ENCODE results near the gene PLXDC1.
A peak's percentile ranks its signal among the peaks of the same experiment; 100 is the strongest.

The PLXDC1 gene

DNA sequence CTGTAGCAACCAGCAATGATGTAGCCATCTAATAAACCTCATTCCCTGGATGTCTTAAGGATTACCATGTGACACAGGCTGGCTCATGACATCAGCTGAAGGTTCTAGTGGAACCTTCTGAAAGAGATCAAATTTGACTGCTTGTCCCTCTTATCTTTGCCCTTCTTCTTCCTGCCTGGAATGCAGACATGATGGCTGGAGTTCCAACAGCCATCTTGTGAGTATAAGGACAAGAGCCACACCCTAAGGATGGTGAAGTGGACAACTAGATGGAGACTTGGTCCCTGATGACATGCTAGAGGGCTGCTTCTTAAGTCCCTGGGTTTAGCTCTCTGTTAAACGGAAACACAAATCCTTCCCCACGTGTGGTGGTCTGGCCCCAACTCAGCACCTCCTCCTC, 37.6 kb downstream of the PLXDC1 start:
- Mint-ChIP-seq H3K9me3 (no peaks in the 10 kb centered on the region), H3K36me3 (ENCODE audit: low read depth) (no peaks in the 10 kb centered on the region), H3K27ac (no peak overlapping the region), H3K27me3 (no peaks in the 10 kb centered on the region), H3K4me1 (peaks cover 5% of the 10 kb centered on the region), H3K4me3 (no peak overlapping the region)
- no peak for ATAC-seq
- DNase-seq = no peak

DNA sequence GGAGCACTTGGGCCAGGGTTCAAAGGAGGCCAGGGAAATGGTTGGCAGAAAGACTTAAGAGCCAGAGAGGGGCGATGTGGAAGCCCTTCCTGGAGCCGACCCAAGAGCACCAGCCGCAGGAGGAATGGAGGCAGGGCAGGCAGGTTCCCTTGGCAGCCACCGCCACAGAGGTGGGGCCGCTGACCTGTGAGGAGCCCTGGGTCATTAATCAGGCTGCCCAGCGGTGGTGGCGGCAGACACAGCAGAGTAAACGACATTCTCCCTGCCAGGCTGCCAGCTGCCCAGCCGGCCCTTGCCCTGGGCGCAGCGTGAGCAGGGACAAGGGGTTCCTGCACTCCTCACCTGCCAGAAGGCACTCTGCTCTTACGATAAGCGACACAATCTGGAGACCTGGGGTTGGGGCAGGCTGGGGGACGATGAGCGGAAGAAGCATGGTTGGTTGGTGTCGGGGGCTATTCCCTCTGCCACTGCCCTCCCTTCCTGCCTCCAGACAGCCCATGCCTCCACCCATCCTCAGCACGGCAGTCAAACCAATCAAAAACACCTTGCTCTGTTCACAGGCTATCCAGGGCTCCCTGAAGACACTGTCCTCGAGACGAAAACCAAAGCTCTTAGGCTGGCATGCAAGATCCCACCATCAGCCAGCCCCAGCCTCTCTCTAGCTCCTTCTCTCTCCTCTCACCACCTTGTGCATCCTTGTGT, 40.9 kb downstream of the PLXDC1 start:
- DNase-seq (no peak), ATAC-seq (no peak)
- Mint-ChIP-seq H3K27me3 (no peaks in the 10 kb centered on the region), H3K4me3 (no peak overlapping the region), H3K4me1 (no peaks in the 10 kb centered on the region), H3K9me3 (no peaks in the 10 kb centered on the region), H3K36me3 (ENCODE audit: low read depth) (no peaks in the 10 kb centered on the region), H3K27ac (no peak overlapping the region)

DNA sequence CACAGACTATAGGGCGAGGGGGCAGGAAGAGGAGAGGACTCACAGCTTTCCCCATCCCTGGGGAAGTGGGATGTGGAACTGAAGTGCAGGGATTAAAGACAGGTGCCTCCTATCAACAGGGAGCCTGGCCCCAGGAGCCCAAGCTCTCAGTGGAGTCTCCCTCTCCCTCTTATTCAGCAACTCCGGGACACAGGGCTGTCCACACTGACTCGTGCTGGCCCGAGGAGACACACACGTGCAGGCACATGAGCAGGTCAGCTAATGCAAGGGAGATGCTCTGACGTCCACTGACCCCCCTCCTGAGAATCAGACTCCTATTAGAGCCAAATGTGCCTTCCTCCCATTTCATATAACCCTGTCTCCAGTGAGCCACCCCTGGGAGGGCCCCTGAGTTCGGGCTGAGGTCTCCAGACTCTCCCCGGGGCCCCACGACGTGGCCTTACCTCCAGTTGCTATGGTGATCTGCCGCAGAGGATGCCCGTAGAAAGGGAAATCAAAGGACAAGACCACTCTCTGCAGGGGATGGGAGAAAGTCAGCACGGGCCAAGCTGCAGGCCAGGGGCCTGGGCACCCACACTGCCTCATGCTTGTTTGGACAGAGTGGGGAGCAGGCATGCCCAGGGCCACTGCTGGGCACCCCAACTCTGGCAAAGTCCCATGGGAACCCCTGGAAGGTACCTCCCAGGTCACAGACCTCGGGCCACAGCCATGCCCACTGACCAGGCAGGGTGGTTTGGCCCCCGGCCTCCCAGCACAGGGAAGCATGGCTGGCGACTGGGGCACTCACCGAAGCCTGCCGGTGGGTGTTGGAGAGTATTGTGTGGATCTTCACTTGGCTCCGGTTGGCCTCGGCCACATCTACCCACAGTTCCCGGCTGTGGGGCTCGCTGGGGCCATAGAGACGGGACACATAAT, 42.7 kb downstream of the PLXDC1 start:
- Mint-ChIP-seq H3K4me3 (no peak overlapping the region), H3K27ac (no peak overlapping the region), H3K27me3 (no peaks in the 10 kb centered on the region), H3K9me3 (no peaks in the 10 kb centered on the region), H3K4me1 (no peaks in the 10 kb centered on the region), H3K36me3 (ENCODE audit: low read depth) (no peaks in the 10 kb centered on the region)
- ATAC-seq = no peak
- no peak for DNase-seq

DNA sequence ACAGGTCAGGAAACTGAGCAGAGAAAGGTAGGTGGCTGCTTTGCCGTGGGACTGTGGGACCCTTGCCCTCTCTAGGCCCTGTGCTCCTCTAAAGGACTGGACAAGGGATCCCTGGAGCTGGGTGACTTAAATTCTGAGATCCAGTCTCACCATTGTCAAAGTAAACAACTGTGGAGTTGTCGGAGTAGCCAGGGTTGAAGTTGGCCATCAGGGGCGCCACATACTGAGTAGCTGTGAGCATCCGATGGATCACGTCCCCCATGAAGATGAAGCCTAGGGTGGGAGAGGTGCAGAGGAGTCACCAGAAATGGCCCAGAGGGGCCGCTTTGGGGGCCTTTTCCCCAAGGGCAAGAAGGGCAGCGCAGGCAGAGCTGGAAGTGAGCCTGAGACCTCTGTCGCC, 43.5 kb downstream of the PLXDC1 start:
- ATAC-seq (no peak), DNase-seq (no peak)
- no peak overlapping the region for H3K27ac Mint-ChIP-seq
- no peaks in the 10 kb centered on the region for H3K27me3 Mint-ChIP-seq
- no peaks in the 10 kb centered on the region for H3K4me1 Mint-ChIP-seq
- no peaks in the 10 kb centered on the region for H3K9me3 Mint-ChIP-seq
- no peak overlapping the region for H3K4me3 Mint-ChIP-seq
- H3K36me3 Mint-ChIP-seq (ENCODE audit: low read depth) = no peaks in the 10 kb centered on the region

DNA sequence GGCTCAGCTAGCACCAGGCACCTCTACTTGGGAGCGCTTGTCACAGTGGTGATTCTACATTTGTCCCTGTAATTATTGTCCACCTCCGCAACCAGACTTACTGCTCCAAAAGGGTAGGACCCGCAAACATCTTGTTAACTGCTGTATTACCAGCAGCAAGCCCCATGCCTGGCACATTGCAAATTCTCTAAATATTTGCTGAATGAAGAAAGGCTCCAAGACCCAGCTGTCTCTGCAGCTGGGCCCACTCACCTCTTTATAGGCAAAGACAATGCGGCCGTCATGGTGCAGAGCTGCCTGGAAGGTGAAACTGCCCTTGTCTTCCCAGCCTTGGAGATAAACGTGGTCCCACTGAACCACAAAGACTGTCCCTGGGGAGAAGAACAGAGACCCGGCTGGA, 44.3 kb downstream of the PLXDC1 start:
- no peak overlapping the region for H3K27ac Mint-ChIP-seq

DNA sequence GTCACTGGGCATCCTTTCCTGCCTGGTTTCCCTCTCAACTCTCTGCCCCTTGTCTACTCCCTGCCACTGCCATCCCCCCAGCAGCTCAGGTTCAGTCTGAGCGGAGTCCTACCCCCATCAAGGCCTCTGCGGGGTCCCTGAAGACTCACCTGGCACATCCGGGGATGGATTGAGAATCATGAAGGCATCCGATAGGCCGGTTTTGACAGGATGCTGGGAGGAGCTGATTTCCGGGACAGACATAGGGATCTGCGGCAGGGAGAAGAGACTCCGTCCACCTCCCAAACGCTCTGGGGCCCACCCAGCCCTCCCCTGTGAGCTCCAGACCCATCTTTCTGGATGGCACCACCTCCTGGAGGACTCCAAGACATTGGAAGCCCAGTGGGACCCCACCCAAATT, 45.7 kb downstream of the PLXDC1 start:
- no peak overlapping the region for H3K4me3 Mint-ChIP-seq
- no peaks in the 10 kb centered on the region for H3K9me3 Mint-ChIP-seq
- ATAC-seq (no peak), DNase-seq (no peak)
- no peaks in the 10 kb centered on the region for H3K36me3 Mint-ChIP-seq (ENCODE audit: low read depth)
- no peak overlapping the region for H3K27ac Mint-ChIP-seq
- H3K4me1 Mint-ChIP-seq = peaks cover 10% of the 10 kb centered on the region
- H3K27me3 Mint-ChIP-seq = no peaks in the 10 kb centered on the region

More for the DNA sequence above, 44.3 kb downstream of the PLXDC1 start:
- Mint-ChIP-seq H3K27me3 (no peaks in the 10 kb centered on the region), H3K4me1 (peaks cover 3% of the 10 kb centered on the region), H3K9me3 (no peaks in the 10 kb centered on the region), H3K4me3 (no peak overlapping the region), H3K36me3 (ENCODE audit: low read depth) (no peaks in the 10 kb centered on the region)
- no peak for ATAC-seq
- DNase-seq = no peak

DNA sequence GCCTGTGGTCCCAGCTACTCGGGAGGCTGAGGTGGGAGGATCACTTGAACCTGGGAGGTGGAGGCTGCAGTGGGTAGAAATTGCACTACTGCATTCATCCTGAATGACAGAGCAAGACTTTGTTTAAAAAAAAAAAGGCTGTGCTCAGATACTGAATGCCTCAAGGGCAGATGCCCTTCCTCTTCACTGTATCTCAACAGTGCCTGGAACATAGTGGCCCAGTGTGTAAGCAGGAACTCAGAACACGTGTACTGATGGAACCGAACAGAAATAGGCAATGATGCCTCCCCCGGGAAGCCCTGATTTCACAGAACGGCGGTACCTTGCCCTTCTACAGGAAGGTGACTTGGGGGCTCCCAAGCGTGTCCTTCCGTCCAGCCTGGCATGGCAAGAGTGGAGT, 46.8 kb downstream of the PLXDC1 start:
- Mint-ChIP-seq H3K4me1 (peaks cover 10% of the 10 kb centered on the region), H3K27ac (no peak overlapping the region), H3K4me3 (no peak overlapping the region), H3K27me3 (no peaks in the 10 kb centered on the region), H3K36me3 (ENCODE audit: low read depth) (no peaks in the 10 kb centered on the region), H3K9me3 (no peaks in the 10 kb centered on the region)
- DNase-seq (no peak), ATAC-seq (no peak)

DNA sequence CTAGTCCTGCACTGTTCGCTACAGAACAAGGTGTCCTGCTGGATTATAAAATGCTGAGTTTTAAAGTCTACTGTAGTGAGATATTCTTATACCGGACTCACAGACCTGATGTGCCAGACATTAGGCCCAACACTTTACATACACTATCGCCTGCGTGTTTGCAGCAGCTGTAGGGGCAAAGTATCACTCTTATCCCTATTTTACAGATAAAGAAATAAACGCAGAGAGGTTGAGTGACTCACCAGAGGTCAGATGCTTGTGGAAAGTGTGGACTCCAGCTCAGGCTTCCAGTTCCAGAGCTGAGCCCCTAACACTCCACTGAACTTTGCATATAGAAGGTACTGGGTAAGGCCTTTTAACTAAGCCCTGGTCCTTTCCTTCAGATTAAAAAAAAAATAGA, 47.4 kb downstream of the PLXDC1 start:
- H3K27me3 Mint-ChIP-seq = no peaks in the 10 kb centered on the region
- no peak for ATAC-seq
- peaks cover 10% of the 10 kb centered on the region for H3K4me1 Mint-ChIP-seq
- H3K36me3 Mint-ChIP-seq (ENCODE audit: low read depth) = no peaks in the 10 kb centered on the region
- H3K27ac Mint-ChIP-seq = no peak overlapping the region
- H3K4me3 Mint-ChIP-seq = no peak overlapping the region
- H3K9me3 Mint-ChIP-seq = no peaks in the 10 kb centered on the region
- DNase-seq = no peak

DNA sequence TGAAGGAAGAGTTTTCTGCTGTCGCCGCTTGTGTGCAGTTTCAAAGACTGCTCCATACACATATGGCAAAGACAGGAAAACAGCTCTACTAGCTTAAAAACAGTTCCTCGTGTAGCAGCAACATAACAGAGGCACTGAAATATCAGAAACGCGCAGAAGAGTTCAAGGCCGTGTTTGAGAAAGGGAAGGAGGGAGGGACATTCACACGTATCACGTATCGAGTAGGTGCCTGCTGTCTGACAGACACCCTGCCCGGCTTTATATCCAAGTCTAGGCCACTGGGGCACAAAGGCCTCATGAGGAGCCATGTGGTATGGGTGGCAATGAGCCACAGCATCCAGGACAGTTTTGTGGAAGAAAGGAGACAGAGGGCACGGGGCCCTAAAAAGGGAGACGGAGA, 50.3 kb downstream of the PLXDC1 start:
- DNase-seq (no peak), ATAC-seq (no peak)
- Mint-ChIP-seq H3K27me3 (no peaks in the 10 kb centered on the region), H3K4me1 (peaks cover 31% of the 10 kb centered on the region), H3K27ac (no peak overlapping the region), H3K36me3 (ENCODE audit: low read depth) (no peaks in the 10 kb centered on the region), H3K9me3 (no peaks in the 10 kb centered on the region), H3K4me3 (no peak overlapping the region)

DNA sequence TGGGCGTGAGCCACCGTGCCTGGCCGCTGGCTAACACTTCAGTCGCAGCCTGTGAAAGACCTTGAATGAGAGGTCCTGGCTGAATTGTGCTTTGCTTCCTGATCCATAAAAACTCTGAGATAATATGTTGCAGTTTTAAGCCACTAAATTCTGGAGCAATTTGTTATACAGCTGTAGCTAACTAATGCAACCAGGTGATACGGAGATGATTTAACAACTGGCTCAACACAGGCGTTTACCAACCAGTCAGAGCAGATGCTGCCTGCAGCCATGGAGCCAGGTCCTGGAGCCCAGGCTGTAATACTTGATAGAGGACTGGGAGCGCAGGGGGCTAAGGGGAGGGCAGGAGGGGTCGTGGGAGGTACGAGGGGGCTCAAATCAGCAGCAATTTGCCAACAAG, 50.9 kb downstream of the PLXDC1 start:
- no peaks in the 10 kb centered on the region for H3K27me3 Mint-ChIP-seq
- no peaks in the 10 kb centered on the region for H3K36me3 Mint-ChIP-seq (ENCODE audit: low read depth)
- DNase-seq (no peak), ATAC-seq (no peak)
- H3K4me1 Mint-ChIP-seq = peaks cover 37% of the 10 kb centered on the region
- H3K27ac Mint-ChIP-seq = no peak overlapping the region
- H3K4me3 Mint-ChIP-seq = no peak overlapping the region
- no peaks in the 10 kb centered on the region for H3K9me3 Mint-ChIP-seq

DNA sequence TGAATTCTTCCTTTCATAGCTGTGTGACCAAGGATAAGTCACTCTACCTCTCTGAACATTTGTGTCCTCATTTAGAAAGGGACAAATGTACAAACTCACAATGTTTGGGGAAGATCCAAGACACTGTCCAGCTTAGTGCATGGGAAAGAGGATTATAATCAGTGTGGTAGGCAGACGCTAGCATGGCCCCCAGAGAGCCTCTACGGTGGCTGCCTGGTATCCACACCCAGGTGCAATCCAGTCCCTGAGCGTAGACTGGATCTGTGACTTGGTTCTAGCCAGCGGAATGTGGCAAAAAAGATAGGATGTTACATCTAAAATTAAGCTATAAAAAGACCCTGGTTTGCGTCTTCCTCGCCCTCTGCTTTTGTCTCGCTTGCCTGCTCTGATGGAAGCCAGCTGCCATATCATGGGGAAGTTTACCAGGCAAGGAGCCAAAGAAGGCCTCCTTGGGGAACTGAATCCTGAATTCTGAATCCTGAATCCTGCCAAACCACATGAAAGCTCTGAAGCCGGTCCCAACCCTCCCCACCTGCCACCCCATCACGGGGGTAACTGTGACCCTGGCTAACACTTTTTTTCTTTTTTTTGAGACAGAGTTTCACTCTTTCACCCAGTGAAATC, 51.7 kb downstream of the PLXDC1 start:
- H3K27ac Mint-ChIP-seq = no peak overlapping the region
- H3K9me3 Mint-ChIP-seq = no peaks in the 10 kb centered on the region
- no peak overlapping the region for H3K4me3 Mint-ChIP-seq
- peaks cover 43% of the 10 kb centered on the region for H3K4me1 Mint-ChIP-seq
- DNase-seq = no peak
- ATAC-seq = no peak
- no peaks in the 10 kb centered on the region for H3K27me3 Mint-ChIP-seq
- no peaks in the 10 kb centered on the region for H3K36me3 Mint-ChIP-seq (ENCODE audit: low read depth)

DNA sequence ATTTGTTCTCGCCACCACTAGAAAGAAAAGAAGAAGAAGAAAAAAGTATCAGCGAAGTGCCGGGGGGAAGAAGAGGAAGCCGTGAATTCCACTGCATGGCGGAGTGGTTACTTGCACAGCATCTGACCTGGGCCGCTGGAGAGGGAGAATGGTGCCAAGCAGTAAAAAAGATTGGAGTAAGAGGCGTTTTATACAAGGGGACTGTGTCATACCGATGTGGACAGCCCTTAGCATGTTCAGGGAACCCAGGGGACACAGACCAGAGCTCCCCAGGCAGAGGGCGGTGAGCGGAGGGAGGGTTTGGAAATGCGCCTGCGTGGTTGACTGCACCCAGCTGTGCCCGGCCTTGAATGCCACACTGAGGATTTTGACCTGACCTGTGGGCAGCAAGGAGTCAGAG, 52.8 kb downstream of the PLXDC1 start:
- ATAC-seq (no peak), DNase-seq (no peak)
- Mint-ChIP-seq H3K27ac (peak overlapping the region; percentile 10), H3K4me1 (peaks cover 55% of the 10 kb centered on the region), H3K36me3 (ENCODE audit: low read depth) (no peaks in the 10 kb centered on the region), H3K27me3 (no peaks in the 10 kb centered on the region), H3K4me3 (no peak overlapping the region), H3K9me3 (no peaks in the 10 kb centered on the region)

DNA sequence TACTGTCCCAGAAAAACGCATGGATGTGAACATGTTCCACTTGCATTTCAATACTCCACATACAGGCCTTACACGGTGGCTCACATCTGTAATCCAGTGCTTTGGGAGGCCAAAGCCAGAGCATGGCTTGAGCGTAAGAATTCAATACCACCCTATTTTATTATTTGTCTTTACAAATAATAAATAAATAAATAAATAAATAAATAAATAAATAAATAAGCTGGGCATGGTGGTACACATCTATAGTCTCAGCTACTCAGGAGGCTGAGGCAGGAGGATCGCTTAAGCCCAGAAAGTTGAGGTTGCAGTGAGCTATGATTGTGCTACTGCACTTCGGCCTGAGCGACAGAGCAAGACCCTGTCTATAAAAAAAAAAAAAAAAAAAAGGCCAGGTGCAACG, 53.9 kb downstream of the PLXDC1 start:
- Mint-ChIP-seq H3K4me1 (peaks cover 62% of the 10 kb centered on the region), H3K27ac (no peak overlapping the region), H3K4me3 (no peak overlapping the region), H3K36me3 (ENCODE audit: low read depth) (no peaks in the 10 kb centered on the region), H3K9me3 (no peaks in the 10 kb centered on the region), H3K27me3 (no peaks in the 10 kb centered on the region)
- ATAC-seq (no peak), DNase-seq (no peak)

DNA sequence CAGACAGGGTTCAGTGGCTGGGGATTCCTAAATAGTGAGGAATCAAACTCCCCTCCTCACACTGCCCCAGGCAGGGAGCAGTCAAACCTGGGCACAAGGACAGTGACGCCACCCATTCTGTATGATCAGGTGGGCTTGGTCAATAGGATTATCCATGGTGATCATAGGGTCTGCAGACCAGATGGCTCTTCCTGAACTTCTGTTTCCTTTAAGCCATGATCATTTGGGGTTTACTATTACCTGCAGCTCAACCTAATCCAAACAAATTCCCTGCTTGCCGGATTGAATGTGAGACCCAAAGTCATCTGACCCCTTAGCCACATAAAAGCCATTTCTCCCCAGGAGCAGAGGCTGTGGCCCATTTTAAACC, 54.3 kb downstream of the PLXDC1 start:
- Mint-ChIP-seq H3K4me1 (peaks cover 63% of the 10 kb centered on the region), H3K27me3 (no peaks in the 10 kb centered on the region), H3K9me3 (no peaks in the 10 kb centered on the region), H3K27ac (peak overlapping the region; percentile 51), H3K36me3 (ENCODE audit: low read depth) (no peaks in the 10 kb centered on the region), H3K4me3 (no peak overlapping the region)
- ATAC-seq (no peak), DNase-seq (no peak)

Data from activated naive CD8-positive, alpha-beta T cell treated with anti-CD3 and anti-CD28 coated beads, Interleukin-2, amount 50 U/mL, for 24 hours (primary cell).